Stimulated activated CD4-positive, alpha-beta T cell treated with anti-CD3 and anti-CD28 coated beads, TNF-alpha, amount 100 ng/mL, for 4 hours (primary cell): Measurements from ENCODE around the gene CYP26A1.

Source experiments
- DNase-seq, 3 experiments: peaks; one replicate each; pipeline ENCODE4 v3.0.0-alpha.2; 2020; ENCODE audit warnings: low read depth in 3 of 3

Gene CYP26A1

DNA sequence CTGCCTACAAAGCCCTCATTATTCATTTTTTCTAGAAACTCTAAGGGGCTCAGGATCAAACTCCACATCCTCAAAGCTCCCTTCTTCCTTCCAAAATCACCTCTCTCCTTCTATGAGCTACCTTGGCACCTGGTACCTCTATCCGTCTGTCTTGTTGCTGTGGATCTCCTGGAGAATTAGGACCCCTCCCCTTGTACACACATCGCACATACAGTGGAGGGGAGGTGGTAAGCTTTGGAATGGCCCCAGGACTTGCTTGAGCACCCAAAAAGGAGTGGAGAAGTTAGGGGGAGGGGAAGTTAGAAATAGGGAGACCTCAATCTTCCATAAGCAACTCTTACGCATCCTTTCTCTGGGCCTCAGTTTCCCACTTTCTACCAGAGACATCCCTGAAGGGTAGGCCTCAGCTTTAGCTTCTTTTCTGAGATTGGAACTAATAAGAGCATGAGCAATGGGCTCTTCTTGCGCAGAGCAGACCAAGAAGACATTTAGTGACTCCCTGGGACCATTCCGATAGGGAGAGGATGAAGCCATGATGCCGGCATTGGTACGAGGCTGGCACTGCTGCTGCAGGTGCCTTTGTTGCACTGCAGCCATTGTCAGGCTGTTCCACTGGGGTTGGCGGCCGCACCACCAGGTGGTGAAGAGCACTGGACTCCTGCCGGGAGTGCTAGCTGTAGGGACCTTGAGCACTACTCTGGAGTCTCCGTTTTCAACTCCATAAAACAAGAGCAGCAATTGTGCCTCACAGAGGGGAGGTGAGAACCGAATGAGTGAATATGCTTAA, 8.6 kb upstream of the CYP26A1 start:
- no peak for DNase-seq

DNA sequence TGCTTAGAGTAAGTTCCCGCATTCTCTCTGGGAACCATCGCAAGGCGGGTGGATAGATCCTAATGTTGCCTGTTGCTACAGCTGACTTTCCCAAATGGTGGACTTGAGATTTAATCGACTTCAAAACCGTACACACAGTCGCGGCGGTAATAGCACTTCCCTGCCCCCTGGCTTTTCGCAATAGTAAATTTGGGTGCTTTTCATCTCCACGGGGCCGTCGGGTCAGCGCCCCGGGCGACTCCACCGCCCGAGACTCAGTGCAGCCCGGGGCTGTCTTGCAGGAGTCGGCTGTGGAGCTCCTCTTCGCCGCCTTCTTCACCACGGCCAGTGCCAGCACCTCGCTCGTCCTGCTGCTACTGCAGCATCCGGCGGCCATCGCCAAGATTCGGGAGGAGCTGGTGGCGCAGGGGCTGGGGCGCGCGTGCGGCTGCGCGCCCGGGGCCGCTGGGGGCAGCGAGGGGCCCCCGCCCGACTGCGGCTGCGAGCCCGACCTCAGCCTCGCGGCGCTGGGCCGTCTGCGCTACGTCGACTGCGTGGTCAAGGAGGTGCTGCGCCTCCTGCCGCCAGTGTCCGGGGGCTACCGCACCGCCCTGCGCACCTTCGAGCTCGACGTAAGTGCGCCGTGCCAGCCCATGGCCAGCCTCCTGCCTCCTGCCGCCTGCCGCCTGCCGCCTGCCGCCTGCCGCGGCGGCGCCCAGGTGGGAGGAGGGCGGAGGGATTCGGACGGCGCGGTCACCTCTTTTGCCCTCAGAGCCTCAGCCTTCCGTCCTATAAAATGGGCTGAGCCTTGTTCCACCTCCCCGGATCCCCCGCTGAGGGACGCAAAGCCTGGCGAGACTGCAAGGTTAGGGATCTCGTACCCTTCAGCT, 7.8 kb upstream of the CYP26A1 start:
- no peak for DNase-seq

DNA sequence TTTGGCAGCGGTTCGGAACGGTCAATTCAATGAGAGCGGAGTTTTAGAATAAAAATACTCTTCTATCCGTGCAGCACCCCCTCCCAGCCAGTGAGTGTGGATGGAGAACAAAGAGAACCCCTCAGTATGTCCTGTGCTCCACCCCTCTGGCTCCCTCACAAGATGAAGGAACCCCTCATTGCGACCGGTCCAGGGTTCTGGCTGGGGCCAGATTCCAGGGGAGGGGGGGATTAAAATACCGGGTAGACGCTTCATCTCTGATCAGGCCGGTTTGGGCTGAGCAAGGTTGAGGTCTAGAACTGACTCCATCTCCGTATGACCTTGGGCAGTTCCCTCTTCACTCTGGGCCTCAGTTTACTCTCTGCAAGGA, 7.2 kb upstream of the CYP26A1 start:
- DNase-seq: no peak

DNA sequence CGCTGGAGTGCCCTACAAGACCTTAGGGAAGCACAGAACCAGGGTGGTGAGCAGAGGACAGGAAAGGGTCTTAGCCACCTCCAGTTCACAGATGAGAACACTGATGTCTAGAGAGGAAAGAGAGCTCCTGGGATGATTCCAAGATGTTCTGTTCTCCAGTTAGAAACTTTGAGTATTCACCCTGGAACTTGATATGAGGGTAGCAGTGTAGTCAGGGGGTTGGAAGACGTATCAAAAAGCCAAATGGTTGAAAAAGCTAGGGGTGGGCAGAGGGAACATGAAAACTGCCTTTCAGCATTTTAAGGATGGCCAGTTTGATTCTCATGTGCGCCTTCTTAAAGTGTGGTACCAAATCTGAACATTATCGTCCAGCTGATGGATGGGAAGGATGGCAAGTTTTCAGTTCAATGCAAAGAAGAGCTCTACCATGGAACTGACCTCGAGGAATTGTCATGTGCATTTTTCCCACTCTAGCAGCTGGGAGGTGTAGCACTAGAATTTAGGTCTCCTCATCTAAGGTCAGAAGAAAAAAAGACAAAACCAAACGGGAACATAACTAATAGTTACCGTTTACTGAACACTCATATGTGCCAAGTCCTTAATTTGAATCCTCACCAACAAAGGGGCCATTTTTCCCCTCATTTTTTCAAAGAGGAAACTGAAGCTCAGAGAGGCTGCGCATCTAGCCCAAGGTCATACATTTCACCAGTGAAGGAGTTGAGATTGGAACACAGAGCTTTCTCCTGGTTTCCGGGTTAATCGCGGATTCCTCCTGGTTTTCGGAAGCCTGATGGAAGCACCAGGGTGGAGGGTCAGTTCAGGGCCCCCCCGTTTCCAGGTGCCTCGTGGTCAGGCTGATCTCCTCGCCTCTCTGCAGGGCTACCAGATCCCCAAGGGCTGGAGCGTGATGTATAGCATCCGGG, 6.0 kb upstream of the CYP26A1 start:
- DNase-seq: no peak

DNA sequence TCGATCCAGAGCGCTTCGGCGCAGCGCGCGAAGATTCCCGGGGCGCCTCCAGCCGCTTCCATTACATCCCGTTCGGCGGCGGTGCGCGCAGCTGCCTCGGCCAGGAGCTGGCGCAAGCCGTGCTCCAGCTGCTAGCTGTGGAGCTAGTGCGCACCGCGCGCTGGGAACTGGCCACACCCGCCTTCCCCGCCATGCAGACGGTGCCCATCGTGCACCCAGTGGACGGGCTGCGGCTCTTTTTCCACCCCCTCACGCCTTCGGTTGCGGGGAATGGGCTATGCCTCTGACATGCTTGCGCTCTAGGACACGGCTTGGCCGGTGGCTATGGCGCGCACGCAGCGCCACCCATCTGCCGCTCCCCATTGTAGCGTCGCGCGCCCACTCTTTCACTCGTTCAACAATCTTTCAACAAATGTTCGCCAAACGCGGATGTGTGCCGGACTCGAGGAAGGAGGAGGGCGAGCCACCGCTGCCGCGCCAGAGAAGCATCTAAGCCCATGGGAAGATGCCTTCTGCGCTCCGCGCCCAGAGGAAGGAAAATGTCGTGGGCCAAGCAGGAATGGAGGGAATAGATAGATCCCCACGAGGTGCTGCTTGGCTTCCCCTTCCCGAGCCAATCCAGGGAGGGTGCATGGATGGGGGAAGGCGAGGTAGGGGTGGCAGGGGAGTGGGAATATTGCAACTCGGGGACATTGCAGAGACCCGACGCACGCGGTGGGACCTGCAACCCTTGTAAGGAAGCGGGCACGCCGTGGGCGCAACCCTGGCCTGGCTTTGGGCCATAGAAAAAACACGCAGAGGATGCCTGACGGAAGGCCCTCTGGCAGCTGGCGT, 5.1 kb upstream of the CYP26A1 start:
- DNase-seq: no peak

DNA sequence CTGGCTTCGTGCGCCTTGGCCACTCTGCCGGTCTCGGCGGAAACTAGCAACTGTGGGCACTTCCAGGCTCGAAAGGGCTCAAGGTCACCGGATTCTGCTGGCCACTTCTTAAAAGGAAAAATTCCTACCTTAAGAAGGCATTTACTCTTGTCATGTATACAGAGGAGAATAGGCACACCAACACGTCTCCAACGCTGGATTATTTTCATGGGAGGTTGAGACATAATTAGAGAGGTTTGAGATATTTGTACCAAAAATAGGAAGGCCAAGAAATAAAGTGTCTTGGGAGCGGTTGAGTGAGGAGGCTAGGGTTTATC, 4.5 kb upstream of the CYP26A1 start:
- no peak for DNase-seq

DNA sequence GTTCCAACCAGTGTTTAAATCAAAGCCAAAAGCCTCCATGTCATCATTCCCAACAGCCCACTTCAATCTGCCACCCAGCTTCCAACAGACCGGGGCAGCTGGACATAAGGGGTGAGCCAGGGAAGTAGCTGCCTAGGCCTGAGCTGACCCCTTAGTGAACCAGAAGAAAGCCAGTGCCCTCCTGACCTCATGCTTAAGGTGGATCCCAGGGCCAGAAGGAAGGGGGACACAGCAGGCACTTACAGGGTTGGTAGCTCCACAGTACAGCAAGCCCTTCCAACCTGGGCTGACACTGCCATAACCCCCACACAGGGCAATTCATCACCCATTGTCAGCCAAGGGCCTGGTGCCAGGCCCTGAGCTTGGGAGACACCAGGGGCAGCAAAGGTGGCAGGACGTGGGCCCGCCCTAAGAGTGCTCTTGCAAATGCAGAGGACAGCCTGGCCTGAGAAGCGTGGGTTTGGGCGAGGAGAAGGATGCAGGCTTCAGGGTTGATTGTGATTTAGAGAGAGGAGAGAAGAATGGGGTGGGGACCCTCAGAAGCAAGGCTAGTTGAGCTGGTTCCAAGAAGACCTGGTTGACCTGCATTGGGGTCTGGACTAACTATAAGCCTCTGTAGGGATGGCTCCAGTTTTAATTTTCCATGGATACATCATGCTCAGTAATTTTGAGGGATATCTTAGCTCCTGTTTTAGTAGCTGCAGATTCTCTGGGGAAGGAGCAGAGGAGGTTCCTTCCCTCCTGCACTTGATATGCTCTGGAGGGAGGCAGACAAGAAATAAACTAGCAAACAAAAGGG, 3.1 kb upstream of the CYP26A1 start:
- DNase-seq: no peak

DNA sequence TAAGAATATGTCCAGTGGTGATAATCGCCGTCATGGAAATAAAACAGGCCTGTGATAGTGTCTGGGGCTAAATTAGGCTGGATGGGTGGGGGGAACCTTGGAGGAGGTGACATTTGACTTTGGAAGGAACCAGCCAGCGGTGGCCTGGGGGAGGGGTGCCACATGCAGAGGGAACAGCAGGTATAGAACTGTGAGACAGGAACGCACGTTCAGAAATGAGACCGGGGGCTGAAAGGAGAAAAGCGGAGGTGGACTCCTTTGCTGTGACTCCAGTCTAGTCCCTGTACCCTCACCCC, 2.6 kb upstream of the CYP26A1 start:
- no peak for DNase-seq

DNA sequence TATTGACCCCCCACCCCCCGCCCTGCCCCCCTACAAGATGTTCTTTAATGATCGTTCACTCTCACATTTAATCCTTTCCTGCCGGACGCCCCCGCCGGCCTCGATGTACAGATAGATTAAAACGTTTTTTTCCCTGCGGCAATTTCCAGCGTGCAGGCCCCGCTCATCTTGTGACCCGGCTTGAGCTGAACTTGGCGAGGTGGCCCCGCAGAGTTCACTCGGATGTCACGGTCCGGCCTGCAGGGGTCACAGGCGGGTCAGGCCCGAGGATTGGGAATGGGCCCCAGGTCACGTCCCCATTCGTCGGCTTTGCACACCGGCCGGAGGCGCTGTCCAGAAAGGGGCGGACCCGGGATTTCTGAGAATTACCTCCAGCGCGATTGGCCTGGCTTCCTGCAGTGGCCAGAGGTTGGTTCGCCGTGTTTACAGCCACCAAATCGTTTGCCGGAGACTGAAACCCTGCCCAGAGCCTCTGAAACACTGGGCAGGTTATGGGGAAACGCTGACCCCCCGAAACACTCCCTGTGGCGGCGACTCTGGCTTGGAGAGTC, 1.9 kb upstream of the CYP26A1 start:
- no peak for DNase-seq

DNA sequence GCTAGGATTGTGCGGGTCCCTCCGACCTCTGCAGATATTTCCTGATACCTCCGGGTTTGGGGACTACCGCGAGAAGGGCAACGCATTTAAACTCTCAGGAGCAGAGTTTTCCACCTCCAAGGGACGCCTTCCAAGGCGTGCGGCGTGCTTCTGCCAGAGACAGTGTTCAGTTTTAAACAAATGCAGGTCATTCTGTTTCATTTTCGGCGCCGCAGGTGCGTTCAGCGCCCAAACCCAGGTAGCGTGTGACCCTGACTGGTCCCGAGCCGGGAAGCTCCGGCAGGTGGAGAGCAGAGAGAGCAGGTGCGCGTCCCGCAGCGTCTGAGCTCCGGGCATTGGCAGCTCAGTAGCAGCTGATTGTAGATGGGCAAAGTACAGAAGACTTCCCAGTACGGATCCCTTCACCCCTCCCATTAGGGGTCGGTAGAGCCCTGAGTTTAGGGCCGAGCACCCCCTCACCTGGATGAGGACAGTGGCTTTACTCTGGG, 1.4 kb upstream of the CYP26A1 start:
- DNase-seq: no peak

DNA sequence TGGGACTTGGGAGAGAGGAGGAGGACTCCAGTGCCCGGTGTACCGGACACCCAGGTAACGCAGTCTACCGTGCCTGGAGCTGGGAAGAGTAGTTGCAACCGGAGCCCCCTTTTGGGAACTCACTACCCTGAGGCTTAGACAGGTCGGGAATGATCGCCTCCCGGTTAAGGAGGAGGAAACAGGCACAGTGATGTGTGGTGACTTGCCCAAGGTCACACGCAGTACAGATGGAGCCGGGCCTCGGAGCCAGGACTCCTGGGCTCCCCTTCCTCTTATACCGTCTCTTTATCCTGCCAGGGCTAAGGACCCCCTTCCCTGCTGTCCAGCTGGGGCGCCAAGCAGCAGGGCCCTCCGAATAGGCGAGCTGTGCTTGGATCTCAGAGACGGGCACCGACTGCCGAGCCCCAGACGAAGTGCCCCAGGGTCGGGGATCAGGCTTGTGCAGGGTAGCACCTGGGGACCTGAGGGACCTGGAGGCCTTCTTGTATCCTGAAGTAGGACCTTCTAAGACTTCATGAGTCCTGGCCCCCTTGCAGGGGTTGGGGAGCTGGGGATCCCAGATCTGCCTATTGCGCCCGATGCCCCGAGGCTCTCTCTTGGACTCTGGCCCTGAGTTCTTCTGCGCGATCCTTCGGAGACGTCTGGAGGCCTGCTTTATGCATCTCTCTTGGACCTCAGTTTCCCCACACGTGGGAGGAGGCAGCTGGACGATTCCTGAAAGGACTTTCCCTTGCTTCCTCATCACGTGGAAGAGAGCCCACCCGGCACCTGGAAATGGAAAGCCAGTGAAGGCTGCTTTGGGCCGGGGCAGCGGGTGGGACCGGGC, 767 bp upstream of the CYP26A1 start:
- no peak for DNase-seq

DNA sequence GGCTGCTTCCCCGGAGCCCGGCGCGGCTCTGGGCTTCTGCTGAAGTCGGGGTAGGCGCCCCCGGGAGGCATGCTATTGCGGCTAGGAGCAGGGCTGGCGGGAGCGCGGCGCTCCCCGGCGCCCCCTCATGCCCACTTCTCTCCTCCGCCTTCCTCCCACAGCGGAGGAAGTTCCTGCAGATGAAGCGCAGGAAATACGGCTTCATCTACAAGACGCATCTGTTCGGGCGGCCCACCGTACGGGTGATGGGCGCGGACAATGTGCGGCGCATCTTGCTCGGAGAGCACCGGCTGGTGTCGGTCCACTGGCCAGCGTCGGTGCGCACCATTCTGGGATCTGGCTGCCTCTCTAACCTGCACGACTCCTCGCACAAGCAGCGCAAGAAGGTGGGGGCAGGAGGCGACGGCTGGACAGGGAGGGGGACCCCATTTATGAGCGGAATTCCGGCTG, 479 bp downstream of the CYP26A1 start:
- DNase-seq: no peak

DNA sequence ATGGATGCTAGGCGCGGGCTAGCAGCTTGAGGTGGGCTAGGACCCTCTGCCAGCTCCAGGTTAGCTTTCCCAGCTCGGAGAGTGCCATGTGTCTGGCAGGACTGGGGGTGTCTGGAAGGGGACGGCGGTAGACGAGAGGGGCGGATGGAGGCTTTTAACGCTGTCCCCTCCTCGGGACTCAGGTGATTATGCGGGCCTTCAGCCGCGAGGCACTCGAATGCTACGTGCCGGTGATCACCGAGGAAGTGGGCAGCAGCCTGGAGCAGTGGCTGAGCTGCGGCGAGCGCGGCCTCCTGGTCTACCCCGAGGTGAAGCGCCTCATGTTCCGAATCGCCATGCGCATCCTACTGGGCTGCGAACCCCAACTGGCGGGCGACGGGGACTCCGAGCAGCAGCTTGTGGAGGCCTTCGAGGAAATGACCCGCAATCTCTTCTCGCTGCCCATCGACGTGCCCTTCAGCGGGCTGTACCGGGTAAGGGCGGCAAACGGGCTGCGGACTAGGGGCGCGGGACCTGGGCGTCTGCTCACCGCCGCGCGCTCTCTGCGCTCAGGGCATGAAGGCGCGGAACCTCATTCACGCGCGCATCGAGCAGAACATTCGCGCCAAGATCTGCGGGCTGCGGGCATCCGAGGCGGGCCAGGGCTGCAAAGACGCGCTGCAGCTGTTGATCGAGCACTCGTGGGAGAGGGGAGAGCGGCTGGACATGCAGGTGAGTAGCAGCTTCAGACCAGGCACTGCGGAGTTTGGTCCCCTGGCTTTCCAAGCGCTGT, 1.1 kb downstream of the CYP26A1 start:
- no peak for DNase-seq

DNA sequence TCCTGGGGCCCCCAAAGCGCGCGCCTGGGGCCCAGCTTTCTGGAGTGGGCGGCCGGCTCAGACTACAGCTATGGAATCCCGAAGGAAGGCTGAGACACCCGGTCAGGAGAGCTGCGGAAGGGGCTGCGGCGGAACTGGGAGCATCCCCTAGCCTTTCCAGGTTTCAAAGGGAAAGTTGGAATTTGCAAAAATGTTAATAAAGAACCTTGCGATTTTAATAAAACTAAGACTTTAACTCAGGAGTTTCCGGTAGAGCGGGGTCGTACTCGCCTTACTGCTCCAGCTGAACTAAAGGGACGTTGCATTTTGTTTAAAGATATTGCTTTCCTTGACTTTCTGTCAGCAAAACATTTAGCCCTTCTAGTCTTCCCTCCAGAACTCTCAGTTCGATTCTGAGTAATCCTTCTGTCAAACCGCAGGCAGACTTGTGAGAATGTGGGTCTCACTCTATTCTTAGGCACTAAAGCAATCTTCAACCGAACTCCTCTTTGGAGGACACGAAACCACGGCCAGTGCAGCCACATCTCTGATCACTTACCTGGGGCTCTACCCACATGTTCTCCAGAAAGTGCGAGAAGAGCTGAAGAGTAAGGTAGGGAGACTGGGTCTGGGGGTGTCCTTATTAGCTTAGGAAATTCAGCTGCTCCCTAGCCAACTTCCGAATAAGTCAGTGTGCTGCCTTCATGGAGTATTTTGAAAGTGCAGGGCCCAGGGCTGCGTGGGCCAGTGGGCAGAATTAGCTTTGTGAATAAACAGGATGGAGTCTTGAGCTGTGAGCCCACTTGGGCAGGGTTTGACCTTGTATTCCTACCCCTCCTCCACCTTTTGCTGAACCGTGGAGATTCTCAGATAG, 1.9 kb downstream of the CYP26A1 start:
- no peak for DNase-seq

DNA sequence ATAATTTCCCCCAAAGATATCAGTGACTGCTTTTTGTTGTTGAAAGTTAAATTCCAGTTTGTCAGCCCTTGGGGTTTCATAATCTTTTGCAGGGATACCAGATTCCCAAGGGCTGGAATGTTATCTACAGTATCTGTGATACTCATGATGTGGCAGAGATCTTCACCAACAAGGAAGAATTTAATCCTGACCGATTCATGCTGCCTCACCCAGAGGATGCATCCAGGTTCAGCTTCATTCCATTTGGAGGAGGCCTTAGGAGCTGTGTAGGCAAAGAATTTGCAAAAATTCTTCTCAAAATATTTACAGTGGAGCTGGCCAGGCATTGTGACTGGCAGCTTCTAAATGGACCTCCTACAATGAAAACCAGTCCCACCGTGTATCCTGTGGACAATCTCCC, 3.2 kb downstream of the CYP26A1 start:
- no peak for DNase-seq

DNA sequence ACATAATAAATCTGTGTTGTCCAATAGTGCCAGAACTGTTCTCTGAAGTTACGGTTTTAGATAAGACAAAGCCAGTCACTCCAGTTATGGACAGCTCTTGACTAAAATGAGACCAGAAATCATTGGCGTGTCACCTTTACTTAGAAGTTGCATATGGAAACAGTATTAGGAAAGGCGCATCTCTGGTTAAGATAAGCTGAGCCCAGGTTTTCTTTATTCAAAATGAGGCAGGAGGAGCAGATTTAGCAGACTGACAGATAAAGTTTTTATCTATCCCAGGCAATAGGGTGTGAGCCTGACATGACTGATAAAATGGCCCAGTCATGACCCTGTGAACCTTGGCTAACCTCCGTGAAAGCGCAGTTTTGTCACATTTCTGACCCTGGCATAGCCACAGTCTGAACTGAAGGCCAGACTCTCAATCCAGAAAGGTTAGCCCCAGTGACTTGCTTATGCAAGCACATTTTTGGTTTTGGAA, 4.2 kb downstream of the CYP26A1 start:
- DNase-seq: no peak

DNA sequence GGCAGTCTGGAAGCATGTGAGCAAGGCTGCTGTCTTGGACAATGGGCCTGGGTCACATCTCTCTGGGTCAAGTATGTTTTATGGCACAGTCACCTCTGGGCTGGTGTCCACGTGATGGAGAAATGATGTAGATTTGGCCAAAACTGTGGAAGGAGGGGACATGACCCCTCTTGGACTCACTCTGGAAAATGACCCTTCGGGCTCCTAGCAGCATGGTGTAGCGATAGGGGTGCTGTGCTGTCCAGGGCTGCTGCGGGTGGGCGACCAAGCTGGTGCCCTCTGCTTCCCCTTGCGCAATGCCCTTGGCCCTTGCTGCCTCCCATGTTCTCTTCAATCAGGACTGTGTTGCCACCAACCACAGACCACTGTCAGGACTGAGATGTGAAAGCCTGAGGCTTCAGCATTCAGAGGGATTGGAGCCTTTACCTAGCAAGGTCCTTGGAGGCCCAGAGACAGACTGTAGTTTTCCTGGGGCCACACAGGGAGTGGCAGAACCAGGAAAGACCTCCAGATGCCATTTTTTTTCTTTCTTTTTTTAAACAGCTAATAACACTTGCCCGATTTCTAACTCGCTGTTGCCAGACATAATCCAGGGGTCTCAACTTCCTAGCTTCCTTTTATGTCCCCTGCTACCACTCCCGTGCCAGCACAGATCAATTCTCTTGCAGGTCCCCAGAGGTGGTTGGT, 6.1 kb downstream of the CYP26A1 start:
- no peak for DNase-seq
